Right lobe of liver (tissue), 5 donors: ENCODE data around the gene SETD6. TPM values are rescaled to one million over a fixed set of nuclear protein-coding genes. Genes with fewer than 3 reads are reported as not detected.

Experiments
- small RNA-seq, 2 experiments: library from RNA; depleted of rRNA; stranded (forward); fragments of <200 nt; gene quantifications; one replicate each; pipeline ENCODE3, GENCODE V24; 2016
- total RNA-seq, 6 experiments: library from RNA; depleted of rRNA in 2 of 6; stranded (reverse); fragments of >200 nt in 2 of 6; fragmentation: NEBNext Ultra II Directional in 3 of 6; extraction: Animal tissue kit (Norgen Biotek cat#: 25700) in 3 of 6; gene quantifications; one replicate each; pipeline versions ENCODE4 v1.1.0 to v1.2.4, GENCODE V29; 2016 to 2023
- donor health status: DM: no; HTN: no; CAD: no.
- donor health status: DM: no; HTN: no; CAD: no.
- donor health status: DM: no; HTN: yes; CAD: no.
- donor health status: DM: no; HTN: yes; CAD: no.

SETD6 gene
- total RNA-seq, 6 experiments from 2014 or later: 6.8 to 14.5 (median 10.2) TPM

Small RNA genes lying within 50 kb of the gene (small RNA-seq; reads per million reads assigned to genes)
- gene RNU6-103P: 0 reads per million in 2 experiments
- gene SNORA46: 333 to 365 reads per million in 2 experiments
- 0 reads per million in 2 experiments for gene SNORA50A

Other genes with a start within 250 kb of the SETD6 start
- not detected for gene PRSS54, start 220.5 kb upstream of the SETD6 start, total RNA-seq
- 1 to 10 TPM in 4 of 6 experiments, under 1 TPM in 2; 0.68 to 3.3 (median 1.2) TPM for gene GINS3, start 123.0 kb upstream of the SETD6 start, total RNA-seq
- gene NDRG4, start 15.4 kb upstream of the SETD6 start, total RNA-seq: 1 to 10 TPM in 4 of 6 experiments, under 1 TPM in 2; 0.76 to 2.9 (median 2.1) TPM
- gene CNOT1, start 114.3 kb downstream of the SETD6 start, total RNA-seq: 10 to 100 TPM; 53.8 to 74.9 (median 65.5) TPM
- 10 to 100 TPM; 11.4 to 23.8 (median 14.3) TPM for gene SLC38A7, start 169.3 kb downstream of the SETD6 start, total RNA-seq
- gene GOT2, start 218.8 kb downstream of the SETD6 start, total RNA-seq: 100 to 1,000 TPM; 117 to 196 (median 169) TPM